Mucosa of descending colon (tissue), 3 donors: Measurements from ENCODE around the gene CYB561A3. TPM values are rescaled to one million over a fixed set of nuclear protein-coding genes. Genes with fewer than 3 reads are reported as not detected.

Experiments
- ATAC-seq: fragments of 200-7000 bp; cut with Tn5 transposase; one replicate; pipeline ENCODE4 v1.9.1; 2020; ENCODE audit warnings: mild to moderate bottlenecking, moderate library complexity
- DNase-seq, 3 donors: peaks; one replicate each; pipeline ENCODE4 v3.0.0-alpha.2; 2020
- H3K36me3 ChIP-seq: fragments of 200-600 bp; one replicate; pipeline ENCODE4 v1.8.0; 2021; ENCODE audit warnings: low read depth, mild to moderate bottlenecking
- H3K4me1 ChIP-seq: fragments of 200-600 bp; one replicate; pipeline ENCODE4 v1.8.0; 2021; ENCODE audit warnings: low read depth, mild to moderate bottlenecking
- H3K4me3 ChIP-seq: fragments of 200-600 bp; one replicate; pipeline ENCODE4 v1.8.0; 2021; ENCODE audit warnings: mild to moderate bottlenecking
- H3K9me3 ChIP-seq: fragments of 200-600 bp; one replicate; pipeline ENCODE4 v1.8.0; 2021; ENCODE audit warnings: mild to moderate bottlenecking
- CTCF ChIP-seq: fragments of 200-600 bp; IDR thresholded peaks from one replicate; pipeline ENCODE4 v1.8.0; 2022; ENCODE audit warnings: antibody characterized with exemption, mild to moderate bottlenecking
- intact Hi-C, 2 donors: fragments of 100-400 bp; cut with DNase I in 1 of 2; cut with micrococcal nuclease in 1 of 2; formaldehyde crosslinking; loops; one replicate each; pipeline versions ENCODE4 v1.11.0 to v1.11.1; 2022; cut with DNase I, micrococcal nuclease
- total RNA-seq, 3 donors: library from RNA; stranded (reverse); fragmentation: NEBNext Ultra II Directional in 2 of 3; extraction: Animal tissue kit (Norgen Biotek cat#: 25700) in 2 of 3; gene quantifications; one replicate each; pipeline versions ENCODE4 v1.2.1 to v1.2.4, GENCODE V29; 2021 to 2023
- donor health status: DM: no; HTN: no; CAD: no; lungs with moderate emphysema.
- donor health status: DM: no; HTN: no; CAD: no.
- donor health status: DM: no; HTN: yes; CAD: no.

CYB561A3 gene
- total RNA-seq, 3 donors from 2014 or later = 65.0 to 91.0 (median 66.6) TPM

GRCh38 chr11:61333550-61334433 is 27.9 kb downstream of the CYB561A3 start:
- ATAC-seq = no peak
- intact Hi-C loops = no loop called here

GRCh38 chr11:61332797-61333549 is 28.7 kb downstream of the CYB561A3 start, which contains the start of the genes DDB1 and TKFC:
DDB1 (minus strand) TSS chr11:61333105; CDS start chr11:61332968, 137 bp downstream.
TKFC (plus strand) TSS chr11:61333228; CDS start chr11:61334729, 1,501 bp downstream.
- DNase-seq (peak; percentile 96 to 98 (median 98)), ATAC-seq (peak; percentile 96)
- H3K4me3 ChIP-seq = peak within 1 kb of the TSS; percentile 100
- H3K4me1 ChIP-seq = peaks cover 28% of the 10 kb centered on the region
- intact Hi-C loops = no loop called here
- no peaks in the 10 kb centered on the region for H3K9me3 ChIP-seq
- TF ChIP-seq CTCF = no peak
- H3K36me3 ChIP-seq = no peaks in the 10 kb centered on the region

More at GRCh38 chr11:61333550-61334433, 27.9 kb downstream of the CYB561A3 start:
- Histone ChIP-seq H3K4me1 (peaks cover 28% of the 10 kb centered on the region), H3K4me3 (peak overlapping the region; percentile 100), H3K36me3 (no peaks in the 10 kb centered on the region), H3K9me3 (no peaks in the 10 kb centered on the region)
- no peak for TF ChIP-seq CTCF
- peak in 1 of 3 donors; percentile 37 for DNase-seq

- Histone ChIP-seq H3K4me1 (peaks cover 28% of the 10 kb centered on the region), H3K4me3 (peak overlapping the region; percentile 100), H3K9me3 (no peaks in the 10 kb centered on the region), H3K36me3 (no peaks in the 10 kb centered on the region)
- intact Hi-C loops = no loop called here
- no peak for DNase-seq
- no peak for TF ChIP-seq CTCF
- no peak for ATAC-seq
Observed at GRCh38 chr11:61332281-61332796, 29.3 kb downstream of the CYB561A3 start.

- no peak for DNase-seq
- Histone ChIP-seq H3K36me3 (no peaks in the 10 kb centered on the region), H3K9me3 (no peaks in the 10 kb centered on the region), H3K4me1 (peaks cover 28% of the 10 kb centered on the region), H3K4me3 (no peak overlapping the region)
- ATAC-seq = no peak
- intact Hi-C loops = no loop called here
- no peak for TF ChIP-seq CTCF
Observed at GRCh38 chr11:61331651-61332050, 30.0 kb downstream of the CYB561A3 start.

- intact Hi-C loops = no loop called here
- no peak for ATAC-seq
- no peaks in the 10 kb centered on the region for H3K9me3 ChIP-seq
- TF ChIP-seq CTCF = no peak
- peaks cover 16% of the 10 kb centered on the region for H3K4me1 ChIP-seq
- H3K36me3 ChIP-seq = no peaks in the 10 kb centered on the region
- no peak for DNase-seq
- H3K4me3 ChIP-seq = no peak overlapping the region
Observed at GRCh38 chr11:61329871-61330270, 31.8 kb downstream of the CYB561A3 start.
